CD8-positive, alpha-beta memory T cell (primary cell): Measurements from ENCODE around the gene FZR1. TPM values are rescaled to one million over a fixed set of nuclear protein-coding genes. Genes with fewer than 3 reads are reported as not detected.

ENCODE experiments used
- CTCF ChIA-PET: fragments of 350-600 bp; sonication (Branson Sonifier 250); formaldehyde crosslinking; loops from one replicate; lab custom pipeline; 2021; ENCODE audit warnings: antibody characterized with exemption; lab: Charles Lee
- POLR2A ChIA-PET: fragments of 350-600 bp; sonication (Branson Sonifier 250); formaldehyde crosslinking; loops from one replicate; lab custom pipeline; 2021; ENCODE audit warnings: antibody characterized with exemption; lab: Charles Lee
- DNase-seq, 5 donors: peaks; one replicate each; pipeline versions ENCODE4 v3.0.0 to v3.0.0-alpha.2; 2020 to 2022; ENCODE audit warnings: mixed read lengths in 1 of 5
- H3K27ac ChIP-seq: one replicate; pipeline ENCODE4 v1.7.0; 2013; ENCODE audit warnings: low read depth, mild to moderate bottlenecking, low read length, moderate library complexity
- H3K27me3 ChIP-seq: 2 replicates; pipeline ENCODE4 v1.7.0; 2013; ENCODE audit warnings: low read length, mild to moderate bottlenecking; ENCODE audit not compliant: insufficient read depth, poor library complexity, severe bottlenecking
- H3K36me3 ChIP-seq: 2 replicates; pipeline ENCODE4 v1.7.0; 2013; ENCODE audit warnings: mild to moderate bottlenecking, low read length, moderate library complexity; ENCODE audit not compliant: insufficient read depth
- H3K4me1 ChIP-seq: 2 replicates; pipeline ENCODE4 v1.7.0; 2013; ENCODE audit warnings: mild to moderate bottlenecking, low read length, moderate library complexity; ENCODE audit not compliant: insufficient read depth
- H3K4me3 ChIP-seq: 2 replicates; pipeline ENCODE4 v1.7.0; 2013; ENCODE audit warnings: mild to moderate bottlenecking, low read length
- H3K9me3 ChIP-seq: 2 replicates; pipeline ENCODE4 v1.7.0; 2013; ENCODE audit warnings: mild to moderate bottlenecking, low read length
- H3K27ac Mint-ChIP-seq, 8 donors: one replicate each; pipeline ENCODE4 v1.8.0; 2020 to 2021; ENCODE audit warnings: mixed read lengths in 8 of 8, mild to moderate bottlenecking in 6 of 8, inconsistent platforms in 3 of 8, moderate library complexity in 3 of 8
- H3K27me3 Mint-ChIP-seq, 2 donors: one replicate each; pipeline ENCODE4 v1.8.0; 2020 to 2021; ENCODE audit warnings: mixed read lengths in 2 of 2, mild to moderate bottlenecking in 1 of 2, moderate library complexity in 1 of 2
- H3K36me3 Mint-ChIP-seq, 3 donors: one replicate each; pipeline ENCODE4 v1.8.0; 2020 to 2021; ENCODE audit warnings: mixed read lengths in 3 of 3, inconsistent platforms in 1 of 3, mild to moderate bottlenecking in 1 of 3
- H3K4me1 Mint-ChIP-seq, 3 donors: one replicate each; pipeline ENCODE4 v1.8.0; 2020 to 2021; ENCODE audit warnings: mixed read lengths in 3 of 3, inconsistent platforms in 1 of 3, mild to moderate bottlenecking in 1 of 3
- H3K4me3 Mint-ChIP-seq, 7 donors: one replicate each; pipeline ENCODE4 v1.8.0; 2020 to 2021; ENCODE audit warnings: mixed read lengths in 7 of 7, mild to moderate bottlenecking in 6 of 7, moderate library complexity in 4 of 7, inconsistent platforms in 2 of 7
- H3K9me3 Mint-ChIP-seq, 5 donors: one replicate each; pipeline ENCODE4 v1.8.0; 2020 to 2022; ENCODE audit warnings: mixed read lengths in 5 of 5, mild to moderate bottlenecking in 3 of 5, moderate library complexity in 2 of 5, inconsistent platforms in 1 of 5
- polyA plus RNA-seq: library from polyadenylated mRNA; unstranded; fragments of 300-500 nt; fragmentation: Illumina TruSeq; gene quantifications from one replicate; pipeline ENCODE4 v1.2.3, GENCODE V29; 2021
- total RNA-seq, 2 experiments: library from RNA; stranded (reverse); gene quantifications; one replicate each; pipeline ENCODE4 v1.2.3, GENCODE V29; 2021

FZR1 gene
- total and polyA plus RNA-seq, 3 experiments from 2014 or later: 14.4 to 36.9 (median 36.7) TPM

DNA sequence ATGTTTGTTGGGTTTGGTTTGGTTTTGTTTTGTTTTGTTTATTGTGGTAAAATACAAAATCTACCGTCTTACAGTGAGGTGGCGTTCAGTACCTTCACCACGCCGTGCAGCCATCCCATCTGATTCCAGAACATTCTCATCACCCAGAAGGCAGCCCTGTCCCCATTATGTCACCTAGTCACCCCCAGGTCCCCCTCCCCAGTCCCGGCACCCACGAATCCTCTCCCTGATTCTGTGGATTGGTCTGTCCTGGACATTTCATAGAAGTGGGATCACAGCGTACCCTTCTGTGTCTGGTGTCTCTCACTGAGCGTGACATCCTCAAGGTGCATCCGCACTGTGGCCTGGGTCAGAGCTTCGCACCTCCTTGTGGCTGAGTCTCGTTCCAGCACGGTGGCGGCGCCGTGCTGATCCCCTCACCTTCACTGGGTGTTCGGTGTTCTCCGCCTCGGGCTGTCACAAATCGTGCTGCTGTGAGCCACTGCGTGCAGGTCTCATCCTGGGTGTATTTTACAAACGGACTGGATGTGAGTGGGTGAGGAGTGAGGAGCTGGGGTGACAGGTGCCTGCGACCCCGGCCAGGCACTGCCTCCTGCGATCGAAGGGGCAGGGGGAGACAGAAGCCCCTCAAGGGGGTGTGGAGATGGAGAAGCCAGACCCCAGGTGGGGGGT is 32.3 kb downstream of the FZR1 start:
- no peaks in the 10 kb centered on the region for H3K27me3 Mint-ChIP-seq
- Histone ChIP-seq H3K36me3 (no peaks in the 10 kb centered on the region), H3K27me3 (no peaks in the 10 kb centered on the region), H3K27ac (no peak overlapping the region), H3K4me3 (no peak overlapping the region), H3K4me1 (no peaks in the 10 kb centered on the region), H3K9me3 (no peaks in the 10 kb centered on the region)
- H3K9me3 Mint-ChIP-seq: no peaks in the 10 kb centered on the region
- H3K4me3 Mint-ChIP-seq: peak overlapping the region in 1 of 7 donors; percentile 36
- ChIA-PET CTCF (no interaction called here), POLR2A (no interaction called here)
- no peak for DNase-seq
- peak overlapping the region in 5 of 8 donors; percentile 6 to 64 (median 43) for H3K27ac Mint-ChIP-seq
- H3K36me3 Mint-ChIP-seq: peaks cover 0 to 43% (median 3%) of the 10 kb centered on the region in 3 donors
- peaks cover 0 to 1% (median 0%) of the 10 kb centered on the region in 3 donors for H3K4me1 Mint-ChIP-seq

DNA sequence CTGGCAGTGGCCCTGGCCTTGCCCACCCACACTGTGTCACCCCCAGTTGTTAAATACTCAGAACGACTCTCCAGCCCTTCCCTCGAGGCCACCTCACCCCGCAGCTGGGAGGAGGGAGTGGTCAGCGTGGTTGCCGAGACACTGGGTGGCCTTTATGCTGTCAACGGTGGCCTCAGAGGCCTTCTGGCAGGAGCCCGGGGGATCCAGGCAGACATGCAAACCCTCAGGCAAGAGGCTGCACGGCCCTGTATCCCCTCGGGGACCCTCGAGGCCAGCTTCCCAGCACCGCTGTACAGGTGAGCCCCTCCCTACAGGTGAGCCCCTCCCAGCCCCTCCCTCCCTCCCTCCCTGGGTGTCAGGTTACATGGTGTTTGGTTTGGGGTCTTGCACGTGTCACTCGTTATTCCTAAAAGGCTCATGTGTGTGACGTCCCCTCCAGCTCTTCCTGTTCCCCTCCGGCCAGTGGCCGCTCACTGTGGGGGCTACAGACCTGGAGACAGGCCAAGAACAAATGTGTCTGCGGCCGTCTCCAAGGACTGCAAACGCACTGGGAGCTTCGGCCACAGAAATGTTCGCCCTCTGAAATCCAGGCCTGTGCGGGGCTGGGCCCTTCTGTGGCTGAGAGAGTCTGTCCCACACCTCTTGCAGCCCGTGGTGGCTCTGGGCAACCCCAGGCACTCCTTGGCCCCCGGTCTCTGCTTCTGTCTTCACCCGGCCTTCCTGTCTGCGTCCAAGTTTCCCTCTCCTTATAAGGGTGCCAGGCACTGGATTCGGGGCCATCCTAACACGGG is 33.0 kb downstream of the FZR1 start, which contains the start of gene TEKTIP1:
TSS of gene TEKTIP1 (plus strand) at position 210 of the 791 bp plus-strand sequence. CDS start at position 214, 4 bp downstream.
- Mint-ChIP-seq H3K4me3 (peak within 1 kb of the TSS in 1 of 7 donors; percentile 36), H3K27ac (peak within 1 kb of the TSS in 6 of 8 donors; percentile 42 to 72 (median 61)), H3K9me3 (no peaks in the 10 kb centered on the region), H3K4me1 (peaks cover 0 to 1% (median 0%) of the 10 kb centered on the region in 3 donors), H3K36me3 (peaks cover 0 to 39% (median 3%) of the 10 kb centered on the region in 3 donors), H3K27me3 (no peaks in the 10 kb centered on the region)
- Histone ChIP-seq H3K4me1 (no peaks in the 10 kb centered on the region), H3K27ac (no peak within 1 kb of the TSS), H3K9me3 (no peaks in the 10 kb centered on the region), H3K27me3 (no peaks in the 10 kb centered on the region), H3K4me3 (no peak within 1 kb of the TSS), H3K36me3 (no peaks in the 10 kb centered on the region)
- POLR2A ChIA-PET: no interaction called here
- DNase-seq: no peak
- CTCF ChIA-PET: interaction anchor here (0.6 kb wide), 1 partner anchor 43 kb away, joined by 4 read pairs; no protein-coding TSS in a partner anchor

DNA sequence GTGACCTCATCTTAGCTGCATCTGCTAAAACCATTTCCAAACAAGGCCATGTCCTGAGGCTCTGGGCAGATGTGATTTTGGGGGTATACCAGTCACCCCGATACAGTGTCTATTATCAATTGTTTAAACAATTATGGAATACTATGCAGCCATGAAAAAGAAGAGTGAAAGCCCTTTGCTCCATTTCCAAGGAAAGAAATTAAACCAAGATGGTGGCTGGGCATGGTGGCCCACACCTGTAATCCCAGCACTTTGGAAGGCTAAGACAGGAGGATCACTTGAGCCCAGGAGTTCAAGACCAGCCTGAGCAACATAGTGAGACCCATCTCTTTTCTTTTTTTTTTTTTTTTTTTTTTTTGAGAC is 33.6 kb downstream of the FZR1 start:
- DNase-seq: no peak
- H3K4me1 ChIP-seq: no peaks in the 10 kb centered on the region
- no peak overlapping the region for H3K4me3 ChIP-seq
- no peaks in the 10 kb centered on the region for H3K9me3 ChIP-seq
- CTCF ChIA-PET: interaction anchor here (0.6 kb wide), 1 partner anchor 42 kb away, joined by 4 read pairs; no protein-coding TSS in a partner anchor
- H3K27ac ChIP-seq: no peak overlapping the region
- POLR2A ChIA-PET: no interaction called here
- no peaks in the 10 kb centered on the region for H3K27me3 ChIP-seq
- Mint-ChIP-seq H3K36me3 (peaks cover 0 to 33% (median 3%) of the 10 kb centered on the region in 3 donors), H3K27me3 (no peaks in the 10 kb centered on the region), H3K4me1 (peaks cover 0 to 1% (median 0%) of the 10 kb centered on the region in 3 donors), H3K9me3 (no peaks in the 10 kb centered on the region), H3K4me3 (no peak overlapping the region), H3K27ac (peak overlapping the region in 2 of 8 donors; percentile 42 to 61)
- H3K36me3 ChIP-seq: no peaks in the 10 kb centered on the region

DNA sequence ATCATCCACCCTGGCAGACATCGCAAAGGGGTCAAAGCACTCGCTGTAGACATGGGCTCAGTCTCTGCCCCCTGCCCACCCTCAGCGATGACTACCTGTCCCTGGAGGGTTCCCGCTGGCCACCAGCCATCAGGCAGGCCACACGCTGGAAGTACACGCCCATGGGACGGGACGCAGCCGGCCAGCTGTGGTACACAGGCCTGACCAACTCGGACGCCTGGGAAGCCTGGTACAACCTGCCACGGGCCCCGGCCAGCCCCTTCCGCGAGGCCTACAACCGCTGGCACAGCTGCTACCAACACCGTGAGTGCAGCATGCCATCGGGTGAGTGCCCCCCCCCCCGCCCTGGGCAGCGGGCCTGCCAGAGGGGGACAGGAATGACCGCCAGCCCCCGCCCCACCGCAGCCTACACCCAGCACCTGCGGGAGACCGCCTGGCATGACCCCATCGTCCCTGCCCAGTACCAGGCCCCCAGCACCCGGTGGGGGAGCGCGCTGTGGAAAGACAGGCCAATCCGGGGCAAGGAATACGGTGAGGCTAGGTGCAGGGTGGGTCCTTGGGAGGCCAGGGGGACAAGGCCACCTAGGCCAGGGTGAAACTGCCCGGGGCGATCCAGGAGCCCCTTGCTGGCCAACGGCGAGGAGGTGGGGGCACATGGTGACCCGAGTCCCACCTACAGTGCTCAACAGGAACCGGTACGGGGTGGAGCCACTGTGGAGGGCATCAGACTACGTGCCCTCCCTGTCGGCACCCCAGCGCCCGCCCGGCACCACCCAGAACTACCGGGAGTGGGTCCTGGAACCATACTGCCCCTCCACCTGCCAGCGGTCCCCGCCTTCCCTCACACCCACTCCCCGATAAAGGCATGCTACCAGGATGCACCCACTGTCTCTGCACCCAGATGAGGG is 37.3 kb downstream of the FZR1 start:
- Mint-ChIP-seq H3K36me3 (peaks cover 0 to 35% (median 5%) of the 10 kb centered on the region in 3 donors), H3K4me3 (no peak overlapping the region), H3K27me3 (no peaks in the 10 kb centered on the region), H3K4me1 (peaks cover 5 to 12% (median 8%) of the 10 kb centered on the region in 3 donors), H3K27ac (no peak overlapping the region), H3K9me3 (no peaks in the 10 kb centered on the region)
- CTCF ChIA-PET: interaction anchor here (0.8 to 4.8 kb wide), 3 partner anchors 13 to 166 kb away, joined by 3 to 62 read pairs (median 3); partner anchors contain the start of gene MFSD12
- H3K27me3 ChIP-seq: no peaks in the 10 kb centered on the region
- no peak for DNase-seq
- no peaks in the 10 kb centered on the region for H3K4me1 ChIP-seq
- no peak overlapping the region for H3K27ac ChIP-seq
- peaks cover 11% of the 10 kb centered on the region for H3K36me3 ChIP-seq
- POLR2A ChIA-PET: interaction anchor here (0.6 to 3.0 kb wide), 2 partner anchors 11 to 176 kb away, joined by 4 to 14 read pairs; no protein-coding TSS in a partner anchor
- no peaks in the 10 kb centered on the region for H3K9me3 ChIP-seq
- no peak overlapping the region for H3K4me3 ChIP-seq

- no peak overlapping the region for H3K27ac Mint-ChIP-seq
- peaks cover 11% of the 10 kb centered on the region for H3K36me3 ChIP-seq
- CTCF ChIA-PET: interaction anchor here (0.8 to 4.8 kb wide), 5 partner anchors 13 to 165 kb away, joined by 3 to 62 read pairs (median 3); partner anchors contain the start of gene MFSD12
Observed at GRCh38 chr19:3544058-3544376, 37.9 kb downstream of the FZR1 start.

GRCh38 chr19:3544742-3545668 is 38.9 kb downstream of the FZR1 start:
- H3K36me3 ChIP-seq: peaks cover 11% of the 10 kb centered on the region
- H3K27ac Mint-ChIP-seq: peak overlapping the region; percentile 47 to 86 (median 70)
- H3K27ac ChIP-seq: no peak overlapping the region
- H3K4me3 ChIP-seq: no peak overlapping the region
- CTCF ChIA-PET: interaction anchor here (0.8 to 4.8 kb wide), 17 partner anchors 11 to 164 kb away, joined by 3 to 62 read pairs (median 4); partner anchors contain the start of genes GIPC3 and MFSD12
- DNase-seq: peak; percentile 63 to 81 (median 72)
- H3K36me3 Mint-ChIP-seq: peaks cover 0 to 40% (median 2%) of the 10 kb centered on the region in 3 donors
- no peaks in the 10 kb centered on the region for H3K4me1 ChIP-seq
- peaks cover 5 to 12% (median 8%) of the 10 kb centered on the region in 3 donors for H3K4me1 Mint-ChIP-seq
- no peaks in the 10 kb centered on the region for H3K9me3 ChIP-seq
- POLR2A ChIA-PET: interaction anchor here (0.5 to 3.0 kb wide), 4 partner anchors 10 to 40 kb away, joined by 3 to 14 read pairs (median 4); no protein-coding TSS in a partner anchor
- H3K27me3 ChIP-seq: no peaks in the 10 kb centered on the region
- H3K4me3 Mint-ChIP-seq: no peak overlapping the region
- no peaks in the 10 kb centered on the region for H3K9me3 Mint-ChIP-seq
- H3K27me3 Mint-ChIP-seq: no peaks in the 10 kb centered on the region

More at GRCh38 chr19:3544058-3544376, 37.9 kb downstream of the FZR1 start:
- no peak for DNase-seq
- POLR2A ChIA-PET: interaction anchor here (0.6 to 3.0 kb wide), 2 partner anchors 11 to 175 kb away, joined by 4 to 14 read pairs; no protein-coding TSS in a partner anchor
- Mint-ChIP-seq H3K27me3 (no peaks in the 10 kb centered on the region), H3K36me3 (peaks cover 0 to 39% (median 5%) of the 10 kb centered on the region in 3 donors), H3K4me1 (peaks cover 5 to 12% (median 8%) of the 10 kb centered on the region in 3 donors), H3K4me3 (no peak overlapping the region), H3K9me3 (no peaks in the 10 kb centered on the region)
- Histone ChIP-seq H3K4me1 (no peaks in the 10 kb centered on the region), H3K4me3 (no peak overlapping the region), H3K9me3 (no peaks in the 10 kb centered on the region), H3K27ac (no peak overlapping the region), H3K27me3 (no peaks in the 10 kb centered on the region)
